Measurements from ENCODE around the gene SHANK1. TPM values are rescaled to one million over a fixed set of nuclear protein-coding genes. Genes with fewer than 3 reads are reported as not detected.
"Not testable (repeated sequence)": the region's sequence is repeated elsewhere in the genome, so short reads cannot be mapped to it uniquely, and the experiment has no call there.

SHANK1 gene
- 0.12 and 0.47 TPM in 2 replicates for total RNA-seq (2014; rRNA removed)
- percentile 21 among the genes with signal in this experiment for Bru-seq, nascent RNA
- BruChase-seq, experiment 1, labeled RNA remaining after a 6-hour chase = percentile 18 among the genes with signal in this experiment
- BruChase-seq, experiment 2, labeled RNA remaining after a 2-hour chase = percentile 11 among the genes with signal in this experiment
- long read RNA-seq = 0 reads

GRCh38 chr19:50719566-50719965 is at the start of gene SHANK1:
Gene SHANK1 (minus strand): TSS chr19:50719802. CDS start chr19:50716919, 2,883 bp downstream.
- Histone ChIP-seq H3K27ac (ENCODE audit: low read length) (no peak within 1 kb of the TSS), H3K4me2 (ENCODE audit: low read length) (peak within 1 kb of the TSS; percentile 73), H3K9ac (ENCODE audit: low read length) (no peak within 1 kb of the TSS)

GRCh38 chr19:50768277-50768676 is 48.7 kb upstream of the SHANK1 start:
- no TSS peak for BruUV-seq (replicated peaks)
- no peaks in the 10 kb centered on the region for H3K4me1 ChIP-seq (ENCODE audit: insufficient read depth, low read length)
- intact Hi-C loops (cut with micrococcal nuclease) = no loop called here

More at GRCh38 chr19:50719566-50719965, at the start of gene SHANK1:
- Histone ChIP-seq H3K9me2 (replicated peaks; ENCODE audit: low read length) (no peaks in the 10 kb centered on the region), H3K4me3 (ENCODE audit: low read length) (peak within 1 kb of the TSS; percentile 50; the same call in 1 of the 2 replicates), H3K27me3 (ENCODE audit: low read length) (peaks cover 36% of the 10 kb centered on the region), H2AFZ (ENCODE audit: low read length) (no peak within 1 kb of the TSS), H3K36me3 (ENCODE audit: low read depth, low read length) (no peaks in the 10 kb centered on the region), H3K4me1 (ENCODE audit: insufficient read depth, low read length) (peaks cover 4% of the 10 kb centered on the region; the same call in 1 of the 2 replicates), H4K20me1 (ENCODE audit: low read length) (no peaks in the 10 kb centered on the region), H3F3A (ENCODE audit: low read length, unreplicated experiment) (no peaks in the 10 kb centered on the region), H3K79me2 (ENCODE audit: low read length) (no peaks in the 10 kb centered on the region), H3K9me3 (ENCODE audit: low read length) (no peaks in the 10 kb centered on the region)
- no peak for DNase-seq
- ChIA-PET POLR2A (ENCODE audit: unreplicated experiment) (no interaction called here), CTCF (no interaction called here)
- TF ChIP-seq CTCF (conservative IDR thresholded peaks at IDR 0.05; ENCODE audit: low read depth, low read length) = no peak
- TF ChIP-seq EZH2phosphoT487 (IDR thresholded peaks at IDR 0.05; ENCODE audit: borderline replicate concordance, low read length) = no peak
- TF ChIP-seq EZH2 (IDR thresholded peaks at IDR 0.05; ENCODE audit: low read length, unreplicated experiment) = no peak
- BruUV-seq (replicated peaks) = no TSS peak
- ATAC-seq = no peak
- intact Hi-C loops (cut with micrococcal nuclease) = no loop called here

GRCh38 chr19:50767263-50767662 is 47.7 kb upstream of the SHANK1 start:
- POLR2A ChIA-PET (ENCODE audit: unreplicated experiment); H2AFZ ChIP-seq (ENCODE audit: low read length); H3K27ac ChIP-seq (ENCODE audit: low read length); H3K4me2 ChIP-seq (ENCODE audit: low read length); H3K36me3 ChIP-seq (ENCODE audit: low read depth, low read length); BruUV-seq (replicated peaks); H3K4me3 ChIP-seq (ENCODE audit: low read length); H3K9me2 ChIP-seq (replicated peaks; ENCODE audit: low read length); H3K9me3 ChIP-seq (ENCODE audit: low read length); CTCF ChIA-PET; intact Hi-C loops (cut with micrococcal nuclease); H3K79me2 ChIP-seq (ENCODE audit: low read length); H4K20me1 ChIP-seq (ENCODE audit: low read length); H3F3A ChIP-seq (ENCODE audit: low read length, unreplicated experiment); H3K9ac ChIP-seq (ENCODE audit: low read length); DNase-seq; H3K4me1 ChIP-seq (ENCODE audit: insufficient read depth, low read length): not testable (repeated sequence)
- peak; percentile 58; the same call in 1 of the 2 replicates for ATAC-seq
- peaks cover 17% of the 10 kb centered on the region; the same call in 1 of the 2 replicates for H3K27me3 ChIP-seq (ENCODE audit: low read length)

More at GRCh38 chr19:50768277-50768676, 48.7 kb upstream of the SHANK1 start:
- ChIA-PET CTCF (no interaction called here), POLR2A (ENCODE audit: unreplicated experiment) (no interaction called here)
- no peak for DNase-seq
- no peak for TF ChIP-seq EZH2 (IDR thresholded peaks at IDR 0.05; ENCODE audit: low read length, unreplicated experiment)
- no peak for TF ChIP-seq EZH2phosphoT487 (IDR thresholded peaks at IDR 0.05; ENCODE audit: borderline replicate concordance, low read length)
- no peak for TF ChIP-seq CTCF (conservative IDR thresholded peaks at IDR 0.05; ENCODE audit: low read depth, low read length)
- Histone ChIP-seq H3K9ac (ENCODE audit: low read length) (no peak overlapping the region), H3F3A (ENCODE audit: low read length, unreplicated experiment) (no peaks in the 10 kb centered on the region), H3K9me3 (ENCODE audit: low read length) (no peaks in the 10 kb centered on the region), H2AFZ (ENCODE audit: low read length) (no peak overlapping the region), H3K36me3 (ENCODE audit: low read depth, low read length) (no peaks in the 10 kb centered on the region), H3K27me3 (ENCODE audit: low read length) (peaks cover 17% of the 10 kb centered on the region; the same call in 1 of the 2 replicates), H3K4me2 (ENCODE audit: low read length) (no peak overlapping the region), H3K79me2 (ENCODE audit: low read length) (no peaks in the 10 kb centered on the region), H3K9me2 (replicated peaks; ENCODE audit: low read length) (no peaks in the 10 kb centered on the region), H3K27ac (ENCODE audit: low read length) (no peak overlapping the region), H3K4me3 (ENCODE audit: low read length) (no peak overlapping the region), H4K20me1 (ENCODE audit: low read length) (no peaks in the 10 kb centered on the region)
- ATAC-seq = no peak

- H3K4me3 ChIP-seq (ENCODE audit: low read length); POLR2A ChIA-PET (ENCODE audit: unreplicated experiment); H3F3A ChIP-seq (ENCODE audit: low read length, unreplicated experiment); H3K79me2 ChIP-seq (ENCODE audit: low read length); H3K36me3 ChIP-seq (ENCODE audit: low read depth, low read length); H2AFZ ChIP-seq (ENCODE audit: low read length); CTCF ChIA-PET; H3K4me1 ChIP-seq (ENCODE audit: insufficient read depth, low read length); H3K4me2 ChIP-seq (ENCODE audit: low read length); H3K9me2 ChIP-seq (replicated peaks; ENCODE audit: low read length); DNase-seq; H4K20me1 ChIP-seq (ENCODE audit: low read length); intact Hi-C loops (cut with micrococcal nuclease); H3K9ac ChIP-seq (ENCODE audit: low read length); ATAC-seq; H3K9me3 ChIP-seq (ENCODE audit: low read length); H3K27ac ChIP-seq (ENCODE audit: low read length); BruUV-seq (replicated peaks): not testable (repeated sequence)
- H3K27me3 ChIP-seq (ENCODE audit: low read length) = peaks cover 17% of the 10 kb centered on the region; the same call in 1 of the 2 replicates
Measured at GRCh38 chr19:50766746-50767145, 47.1 kb upstream of the SHANK1 start.
